WERI-Rb-1 (cell line): ENCODE data around the gene LAMB1.

Source experiments
- DNase-seq: peaks from one replicate; pipeline ENCODE4 v3.0.0-alpha.2; 2020
- H3K27ac ChIP-seq: fragments of 250-450 bp; sonication (Bioruptor Pico); 2 replicates; pipeline ENCODE4 v1.5.1; 2020; ENCODE audit warnings: mild to moderate bottlenecking, moderate library complexity
- H3K27me3 ChIP-seq: fragments of 250-450 bp; sonication (Bioruptor Pico); 2 replicates; pipeline ENCODE4 v1.5.1; 2021; ENCODE audit warnings: mild to moderate bottlenecking, low read depth, moderate library complexity; ENCODE audit not compliant: insufficient read depth, severe bottlenecking
- H3K36me3 ChIP-seq: fragments of 250-450 bp; sonication (Bioruptor Pico); 2 replicates; pipeline ENCODE4 v1.5.1; 2020; ENCODE audit warnings: mild to moderate bottlenecking, moderate library complexity
- H3K4me3 ChIP-seq: 2 replicates; pipeline ENCODE4 v1.5.1; 2011; ENCODE audit warnings: low read depth, mild to moderate bottlenecking, control low read depth, low read length
- H3K9me3 ChIP-seq: fragments of 250-450 bp; sonication (Bioruptor Pico); 2 replicates; pipeline ENCODE4 v1.5.1; 2021; ENCODE audit warnings: mild to moderate bottlenecking, moderate library complexity; ENCODE audit not compliant: severe bottlenecking
- TF ChIP-seq, protein P1 (sequence below): IDR thresholded peaks from 2 replicates; pipeline ENCODE4 v1.5.1; 2011; ENCODE audit warnings: low read depth, mild to moderate bottlenecking, control low read depth, inconsistent platforms, low read length

The LAMB1 gene

DNA sequence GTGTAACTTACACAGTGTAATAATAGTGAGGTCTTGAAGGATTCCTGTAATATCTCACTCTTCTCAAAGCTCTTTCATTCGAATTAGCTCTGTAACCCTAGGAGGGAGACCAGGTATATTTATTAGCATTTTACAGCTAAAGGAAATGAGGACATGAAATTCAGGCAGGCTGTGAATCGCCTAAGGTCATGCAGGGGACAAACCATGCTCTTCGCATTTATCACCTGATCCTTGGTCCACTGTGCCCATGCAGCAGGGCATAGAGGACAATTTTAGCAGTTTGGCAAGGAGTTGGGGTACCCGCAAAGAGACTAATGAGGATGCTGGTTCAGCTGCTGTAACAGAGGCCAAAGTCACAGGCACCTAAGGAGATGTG is 14.8 kb upstream of the LAMB1 start:
- Histone ChIP-seq H3K9me3 (no peaks in the 10 kb centered on the region), H3K4me3 (no peak overlapping the region), H3K27ac (no peak overlapping the region), H3K36me3 (no peaks in the 10 kb centered on the region), H3K27me3 (no peaks in the 10 kb centered on the region)
- TF ChIP-seq, protein P1, sequence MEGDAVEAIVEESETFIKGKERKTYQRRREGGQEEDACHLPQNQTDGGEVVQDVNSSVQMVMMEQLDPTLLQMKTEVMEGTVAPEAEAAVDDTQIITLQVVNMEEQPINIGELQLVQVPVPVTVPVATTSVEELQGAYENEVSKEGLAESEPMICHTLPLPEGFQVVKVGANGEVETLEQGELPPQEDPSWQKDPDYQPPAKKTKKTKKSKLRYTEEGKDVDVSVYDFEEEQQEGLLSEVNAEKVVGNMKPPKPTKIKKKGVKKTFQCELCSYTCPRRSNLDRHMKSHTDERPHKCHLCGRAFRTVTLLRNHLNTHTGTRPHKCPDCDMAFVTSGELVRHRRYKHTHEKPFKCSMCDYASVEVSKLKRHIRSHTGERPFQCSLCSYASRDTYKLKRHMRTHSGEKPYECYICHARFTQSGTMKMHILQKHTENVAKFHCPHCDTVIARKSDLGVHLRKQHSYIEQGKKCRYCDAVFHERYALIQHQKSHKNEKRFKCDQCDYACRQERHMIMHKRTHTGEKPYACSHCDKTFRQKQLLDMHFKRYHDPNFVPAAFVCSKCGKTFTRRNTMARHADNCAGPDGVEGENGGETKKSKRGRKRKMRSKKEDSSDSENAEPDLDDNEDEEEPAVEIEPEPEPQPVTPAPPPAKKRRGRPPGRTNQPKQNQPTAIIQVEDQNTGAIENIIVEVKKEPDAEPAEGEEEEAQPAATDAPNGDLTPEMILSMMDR = no peak
- no peak for DNase-seq

DNA sequence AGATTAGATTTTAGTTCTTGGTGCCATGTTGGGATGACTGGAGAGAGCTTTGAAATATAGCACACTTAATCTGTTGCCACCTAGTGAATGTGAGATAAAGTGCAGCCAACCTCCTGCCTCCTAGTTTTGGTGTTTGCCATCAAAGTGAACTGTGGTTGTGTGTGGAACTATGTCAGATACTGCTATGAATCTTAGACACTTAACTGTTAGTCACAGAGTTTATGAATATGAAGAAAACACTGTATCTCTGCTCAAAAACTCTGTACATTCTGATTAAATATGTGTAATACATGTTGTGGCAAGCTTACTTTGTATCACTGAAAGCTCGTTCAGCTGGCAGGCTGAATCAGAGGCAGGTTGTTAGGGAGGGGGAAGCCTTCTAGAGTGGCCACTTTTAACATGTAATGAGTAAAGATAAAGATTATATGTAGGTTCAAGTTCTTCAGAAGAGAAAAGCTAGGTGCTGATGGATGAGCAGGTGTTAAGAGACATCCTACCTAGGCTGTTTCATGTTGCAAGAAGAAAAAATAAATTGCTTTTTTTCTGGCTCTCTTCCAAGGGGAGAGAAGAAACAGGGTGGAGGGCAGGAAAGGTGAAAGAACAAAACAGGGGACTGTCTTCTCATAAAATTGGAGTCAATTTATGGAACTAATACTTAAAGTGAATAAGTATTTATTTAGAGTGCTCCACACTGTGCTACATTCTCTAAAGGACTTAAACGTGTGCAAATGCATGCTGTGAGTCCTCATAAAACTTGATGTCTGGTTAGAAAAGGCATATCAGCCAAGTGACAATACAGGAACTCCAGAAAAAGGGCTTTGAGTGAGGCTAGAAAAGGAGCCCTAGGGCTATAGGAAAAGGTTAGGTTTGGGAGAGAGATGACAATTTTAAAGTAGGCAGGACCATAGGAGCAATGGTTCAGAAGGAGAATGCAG is 14.1 kb upstream of the LAMB1 start:
- H3K9me3 ChIP-seq = no peaks in the 10 kb centered on the region
- no peak overlapping the region for H3K27ac ChIP-seq
- TF ChIP-seq, protein P1 = peak; percentile 49
- H3K4me3 ChIP-seq = no peak overlapping the region
- no peaks in the 10 kb centered on the region for H3K27me3 ChIP-seq
- no peaks in the 10 kb centered on the region for H3K36me3 ChIP-seq
- peak; percentile 29 for DNase-seq

- no peak for DNase-seq
These were observed 12.8 kb upstream of the LAMB1 start for GRCh38 chr7:108015740-108016139.

GRCh38 chr7:108014747-108015682 is 12.1 kb upstream of the LAMB1 start:
- no peak for DNase-seq
- H3K27ac ChIP-seq = no peak overlapping the region
- H3K4me3 ChIP-seq = no peak overlapping the region
- TF ChIP-seq, protein P1 = no peak
- H3K9me3 ChIP-seq = no peaks in the 10 kb centered on the region
- no peaks in the 10 kb centered on the region for H3K36me3 ChIP-seq
- H3K27me3 ChIP-seq = no peaks in the 10 kb centered on the region

More at GRCh38 chr7:108015740-108016139, 12.8 kb upstream of the LAMB1 start:
- TF ChIP-seq, protein P1 = no peak
- Histone ChIP-seq H3K9me3 (no peaks in the 10 kb centered on the region), H3K27me3 (no peaks in the 10 kb centered on the region), H3K36me3 (no peaks in the 10 kb centered on the region), H3K27ac (no peak overlapping the region), H3K4me3 (no peak overlapping the region)

DNA sequence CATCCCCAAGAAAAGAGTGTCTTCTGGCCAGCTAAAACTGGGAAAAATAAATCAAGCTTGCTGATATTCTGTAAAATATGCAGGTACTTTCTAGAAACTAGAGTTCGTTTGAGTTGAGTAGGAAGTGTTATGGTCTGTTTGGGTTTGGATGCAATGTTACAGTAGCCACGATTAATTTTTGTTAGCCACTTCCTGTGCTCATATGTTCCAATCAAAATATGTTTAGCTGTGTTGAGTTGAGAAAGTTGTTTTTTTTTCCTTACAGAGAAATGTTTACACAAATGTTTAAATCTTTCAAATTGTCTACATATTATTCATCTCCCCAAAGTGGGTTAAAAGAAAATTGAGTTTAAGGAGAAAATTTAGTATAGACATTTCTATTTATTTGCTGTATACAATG is 11.3 kb upstream of the LAMB1 start:
- DNase-seq = no peak
- TF ChIP-seq, protein P1 = no peak
- Histone ChIP-seq H3K9me3 (no peaks in the 10 kb centered on the region), H3K27ac (no peak overlapping the region), H3K4me3 (no peak overlapping the region), H3K36me3 (no peaks in the 10 kb centered on the region), H3K27me3 (no peaks in the 10 kb centered on the region)
